Activated effector memory CD4-positive, alpha-beta T cell treated with Interleukin-2 at 50 U/mL for 16 hours (primary cell): ENCODE results near the gene RAB31.

Experiments
- DNase-seq: peaks from one replicate; pipeline ENCODE4 v3.0.0-alpha.2; 2020

The RAB31 gene

GRCh38 chr18:9796935-9797549 lies 88.9 kb downstream of the RAB31 start:
- no peak for DNase-seq

GRCh38 chr18:9802175-9803062 lies 94.3 kb downstream of the RAB31 start:
- no peak for DNase-seq

GRCh38 chr18:9803063-9803697 lies 95.1 kb downstream of the RAB31 start:
- DNase-seq, result no peak

GRCh38 chr18:9803698-9804516 lies 95.8 kb downstream of the RAB31 start:
- no peak for DNase-seq

GRCh38 chr18:9804517-9805104 lies 96.5 kb downstream of the RAB31 start:
- DNase-seq, result no peak

- DNase-seq, result no peak
These were observed 98.8 kb downstream of the RAB31 start for GRCh38 chr18:9806905-9807304.

- DNase-seq, result no peak
These were observed 100.5 kb downstream of the RAB31 start for GRCh38 chr18:9808295-9809241.

GRCh38 chr18:9809697-9810096 lies 101.6 kb downstream of the RAB31 start:
- DNase-seq, result no peak

- no peak for DNase-seq
These were observed 102.2 kb downstream of the RAB31 start for GRCh38 chr18:9810299-9810698.

GRCh38 chr18:9810994-9811705 lies 103.0 kb downstream of the RAB31 start:
- no peak for DNase-seq

GRCh38 chr18:9811978-9812377 lies 103.9 kb downstream of the RAB31 start:
- no peak for DNase-seq

GRCh38 chr18:9814431-9814830 lies 106.3 kb downstream of the RAB31 start:
- no peak for DNase-seq

GRCh38 chr18:9817286-9817685 lies 109.2 kb downstream of the RAB31 start:
- DNase-seq, result no peak

- DNase-seq, result no peak
These were observed 109.8 kb downstream of the RAB31 start for GRCh38 chr18:9817725-9818422.

GRCh38 chr18:9818423-9818734 lies 110.3 kb downstream of the RAB31 start:
- DNase-seq, result no peak

- no peak for DNase-seq
These were observed 112.0 kb downstream of the RAB31 start for GRCh38 chr18:9820127-9820526.

GRCh38 chr18:9820719-9821118 lies 112.6 kb downstream of the RAB31 start:
- DNase-seq, result no peak

- no peak for DNase-seq
These were observed 114.6 kb downstream of the RAB31 start for GRCh38 chr18:9822587-9823185.

- no peak for DNase-seq
These were observed 115.8 kb downstream of the RAB31 start for GRCh38 chr18:9823805-9824473.
